Astrocyte (in vitro differentiated cells and primary cell): ENCODE results near the gene CREB5.

Experiments used
- CTCF ChIP-seq: IDR thresholded peaks from 2 replicates; pipeline ENCODE4 v1.5.1; 2011; ENCODE audit warnings: low read depth, mild to moderate bottlenecking, inconsistent platforms, low read length, moderate library complexity; ENCODE audit not compliant: insufficient read depth
- EZH2 ChIP-seq: IDR thresholded peaks from 2 replicates; pipeline ENCODE4 v1.6.1; 2012; ENCODE audit warnings: mild to moderate bottlenecking, low read length, inconsistent platforms; ENCODE audit not compliant: insufficient read depth

DNA sequence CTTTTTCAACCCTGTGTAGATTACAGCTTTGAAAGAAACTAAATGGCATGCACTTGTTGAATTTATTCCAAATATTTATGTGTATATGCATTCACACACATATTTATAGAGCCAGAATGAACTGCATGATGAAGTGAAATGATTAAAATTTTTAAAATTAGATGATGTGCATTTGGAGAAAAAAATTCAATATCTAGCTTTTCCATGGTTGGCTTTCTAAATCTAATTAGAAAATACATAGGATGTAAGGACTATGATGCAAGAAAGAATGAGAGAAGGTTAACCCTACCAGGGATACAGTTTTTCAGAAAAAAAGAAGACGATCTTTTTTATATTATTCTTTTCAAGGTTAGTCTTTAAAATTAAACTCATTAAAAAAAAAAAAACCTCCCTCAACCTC lies 341.3 kb downstream of the CREB5 start:
- TF ChIP-seq CTCF (no peak), EZH2 (no peak)
